VCaP (cell line): Measurements from ENCODE around the gene DNM3.

Experiments used
- H3K27ac ChIP-seq: fragments of 450-650 bp; 2 replicates; pipeline ENCODE4 v1.5.1; 2017
- CTCF ChIP-seq: fragments of 450-650 bp; conservative IDR thresholded peaks from 2 replicates; pipeline ENCODE4 v1.5.1; 2017; ENCODE audit warnings: mild to moderate bottlenecking, moderate library complexity

Gene DNM3

GRCh38 chr1:172134087-172134731 lies 292.9 kb downstream of the DNM3 start:
- TF ChIP-seq CTCF, result no peak
- no peak overlapping the region for H3K27ac ChIP-seq

- peak; percentile 3; the same call in 1 of the 2 replicates for TF ChIP-seq CTCF
- H3K27ac ChIP-seq, result no peak overlapping the region
Observed at GRCh38 chr1:172135076-172135672, 293.9 kb downstream of the DNM3 start.

GRCh38 chr1:172135978-172136610 lies 294.8 kb downstream of the DNM3 start:
- H3K27ac ChIP-seq, result no peak overlapping the region
- no peak for TF ChIP-seq CTCF

GRCh38 chr1:172136925-172137324 lies 295.6 kb downstream of the DNM3 start:
- TF ChIP-seq CTCF, result no peak
- H3K27ac ChIP-seq, result no peak overlapping the region

GRCh38 chr1:172137703-172138454 lies 296.6 kb downstream of the DNM3 start:
- no peak overlapping the region for H3K27ac ChIP-seq
- TF ChIP-seq CTCF, result no peak

- TF ChIP-seq CTCF, result no peak
- H3K27ac ChIP-seq, result no peak overlapping the region
Observed at GRCh38 chr1:172138634-172139033, 297.3 kb downstream of the DNM3 start.

GRCh38 chr1:172139196-172139595 lies 297.9 kb downstream of the DNM3 start:
- no peak overlapping the region for H3K27ac ChIP-seq
- no peak for TF ChIP-seq CTCF
